Right ventricle myocardium inferior (tissue), 1 donor: ENCODE data around the gene DYNLT4. TPM values are rescaled to one million over a fixed set of nuclear protein-coding genes. Genes with fewer than 3 reads are reported as not detected.
"Not testable (repeated sequence)": the region's sequence is repeated elsewhere in the genome, so short reads cannot be mapped to it uniquely, and the experiment has no call there.

Source experiments
- ATAC-seq: fragments of 200-7000 bp; cut with Tn5 transposase; one replicate; pipeline ENCODE4 v1.9.1; 2020; ENCODE audit warnings: mild to moderate bottlenecking, moderate library complexity
- DNase-seq: peaks from one replicate; pipeline ENCODE4 v3.0.0; 2021; ENCODE audit errors: missing footprints
- intact Hi-C: fragments of 100-400 bp; cut with DNase I; formaldehyde crosslinking; loops from one replicate; pipeline ENCODE4 v1.11.0; 2022
- total RNA-seq: library from RNA; stranded (reverse); fragmentation: NEBNext Ultra II Directional; extraction: Animal tissue kit (Norgen Biotek cat#: 25700); gene quantifications from one replicate; pipeline ENCODE4 v1.2.1, GENCODE V29; 2021
- donor health status: DM: no; HTN: yes; CAD: no; lungs with severe emphysema.

Gene DYNLT4
- total RNA-seq, 1 donor from 2014 or later = 1.0 TPM

GRCh38 chr1:44830900-44831304 lies 23.8 kb upstream of the DYNLT4 start:
- no peak for ATAC-seq

DNA sequence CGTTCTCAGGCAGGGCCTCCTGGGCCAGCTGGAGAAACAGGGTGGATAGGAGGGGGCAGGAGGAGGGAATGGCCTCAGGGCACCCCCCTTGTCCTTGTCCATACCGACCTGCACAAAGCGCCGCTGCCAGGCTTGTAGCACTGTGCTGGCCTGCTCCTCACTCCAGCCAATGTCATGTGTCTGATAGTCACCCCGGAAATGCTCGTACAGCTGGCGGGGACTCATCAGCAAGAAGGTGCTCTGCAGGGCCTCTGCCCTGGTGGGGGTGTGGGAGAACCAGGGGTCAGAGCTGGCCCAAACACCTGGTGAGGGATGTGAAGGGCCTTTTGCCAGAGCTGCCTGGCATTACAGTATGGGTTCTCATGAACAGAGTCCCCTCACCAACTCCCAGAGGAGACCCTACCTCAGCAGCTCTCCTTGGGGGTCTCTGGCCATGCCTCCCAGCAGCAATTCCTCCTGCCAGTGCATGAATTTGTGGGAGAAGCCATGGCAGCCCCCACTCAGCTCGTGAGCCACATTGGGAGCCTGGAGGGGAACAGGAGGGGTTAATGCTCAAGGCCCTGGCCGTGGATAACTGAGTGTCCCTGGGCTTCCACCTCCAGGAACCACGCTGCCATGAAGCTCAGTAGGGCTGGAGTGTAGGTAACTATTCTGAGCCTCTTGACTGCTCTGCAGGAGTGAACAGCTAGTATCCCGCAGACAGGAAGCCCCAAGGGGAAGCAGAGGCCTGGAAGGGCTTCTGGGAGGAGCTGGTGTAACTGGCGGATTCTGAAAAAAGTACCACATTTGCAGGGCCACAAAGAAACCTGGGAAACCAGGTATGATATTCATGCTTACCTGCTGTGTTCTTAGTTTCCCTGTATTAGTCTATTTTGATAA lies 22.6 kb upstream of the DYNLT4 start:
- intact Hi-C loops = no loop called here
- DNase-seq = no peak
- no peak for ATAC-seq

More at GRCh38 chr1:44830900-44831304, 23.8 kb upstream of the DYNLT4 start:
- no peak for DNase-seq
- intact Hi-C loops = no loop called here

DNA sequence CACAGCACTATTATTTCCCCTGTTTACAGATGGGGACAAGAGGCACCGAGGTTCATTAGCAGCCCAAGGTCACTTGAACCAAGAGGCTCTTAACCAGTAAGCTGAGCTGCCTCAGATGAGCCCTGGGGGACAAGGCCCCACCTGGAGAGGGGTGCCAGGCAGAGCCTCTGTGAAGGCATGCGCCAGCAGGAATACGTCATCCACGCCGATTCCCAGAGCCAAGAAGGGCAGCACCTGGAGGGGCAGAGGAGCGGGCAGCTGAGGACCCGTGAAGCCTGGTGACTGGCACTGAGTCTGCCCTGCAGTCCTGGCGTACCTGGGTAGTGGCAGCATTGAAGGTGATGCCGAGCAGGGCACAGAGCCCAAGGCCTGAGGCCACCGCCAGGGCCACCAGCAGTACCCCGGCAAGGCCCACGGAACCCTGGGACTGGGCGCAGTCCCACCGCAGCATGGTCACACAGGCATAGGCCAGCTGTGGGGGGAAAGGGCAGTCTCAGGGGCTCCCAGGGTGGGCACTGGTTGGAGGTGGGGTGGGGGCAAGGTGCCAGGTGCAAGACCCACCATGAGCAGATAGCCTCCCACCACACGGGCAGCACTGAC lies 21.8 kb upstream of the DYNLT4 start:
- intact Hi-C loops = no loop called here
- no peak for ATAC-seq
- no peak for DNase-seq

DNA sequence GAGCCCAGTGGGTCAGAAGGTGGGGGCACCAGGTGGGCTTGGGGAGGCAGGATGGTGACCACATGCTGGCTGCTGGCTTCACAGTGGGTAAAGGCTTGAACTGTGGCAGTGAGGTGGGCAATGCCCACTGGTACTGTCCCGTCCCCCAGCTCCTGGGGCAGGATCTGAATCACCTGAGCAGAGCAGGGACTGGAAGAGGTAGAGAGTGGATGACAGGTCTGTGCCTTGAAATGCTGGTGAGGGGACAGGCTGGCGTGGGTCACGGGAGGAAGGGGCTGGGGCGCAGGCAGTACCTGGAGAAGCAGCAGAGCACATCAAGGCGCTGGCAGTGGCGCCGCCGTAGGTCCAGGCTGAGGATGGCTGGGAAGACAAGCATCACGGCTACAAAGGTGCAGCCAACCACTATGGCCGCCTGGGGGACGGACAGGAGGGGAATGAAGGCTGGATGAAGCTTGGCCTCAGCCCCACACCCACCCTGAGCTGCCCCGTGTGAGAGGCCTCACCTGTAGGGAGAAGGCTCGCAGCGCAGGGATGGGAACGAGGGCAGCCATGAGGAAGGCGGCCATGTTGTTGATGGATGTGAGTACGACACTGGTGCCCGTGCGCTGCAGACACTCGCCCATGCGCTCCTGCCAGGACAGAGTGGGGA lies 21.0 kb upstream of the DYNLT4 start:
- intact Hi-C loops = no loop called here
- ATAC-seq = no peak
- DNase-seq = no peak

DNA sequence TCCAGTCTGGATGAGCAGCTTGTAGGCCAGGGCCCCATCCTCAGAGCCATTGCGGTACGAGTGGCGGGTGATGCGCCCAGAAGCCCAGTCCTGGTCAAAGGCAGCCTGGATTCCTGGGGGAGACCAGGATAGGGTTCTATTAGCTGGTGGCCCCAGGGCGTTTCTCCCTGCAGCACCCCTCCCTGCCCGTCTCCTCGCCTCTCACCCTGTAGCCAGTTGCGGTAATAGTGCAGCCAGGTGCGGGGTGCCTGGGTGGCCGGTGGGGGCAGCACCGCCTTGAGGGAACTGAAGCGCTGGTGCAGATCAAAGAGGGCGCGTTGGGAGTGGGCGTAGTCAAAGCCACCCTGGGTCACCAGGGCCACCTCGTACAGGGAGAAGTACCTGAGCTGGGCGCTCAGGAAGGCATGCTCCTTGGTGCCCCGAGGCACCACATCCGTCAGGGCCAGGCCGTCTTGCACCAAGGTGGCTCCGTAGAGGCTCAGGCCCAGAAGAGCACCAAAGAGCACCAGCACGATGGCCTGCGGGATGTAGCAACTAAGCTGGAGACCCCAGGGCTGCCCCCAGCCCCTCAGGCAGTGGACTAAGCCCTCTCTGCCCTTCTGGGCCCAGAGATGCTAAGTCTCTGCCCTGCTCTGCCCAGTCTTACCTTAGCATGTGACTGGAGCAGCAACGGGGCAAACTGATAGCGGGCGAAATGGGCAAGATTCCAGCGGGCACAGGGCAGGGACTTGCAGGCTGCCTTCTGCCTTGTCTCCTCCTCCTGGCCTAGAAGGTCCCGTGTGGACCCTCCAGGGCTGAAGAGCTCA lies 20.2 kb upstream of the DYNLT4 start:
- no peak for ATAC-seq
- DNase-seq = no peak
- intact Hi-C loops = no loop called here

- intact Hi-C loops = no loop called here
- ATAC-seq (peak; percentile 88), DNase-seq (peak; percentile 85)
Observed at GRCh38 chr1:44826375-44827196, 19.4 kb upstream of the DYNLT4 start.

DNA sequence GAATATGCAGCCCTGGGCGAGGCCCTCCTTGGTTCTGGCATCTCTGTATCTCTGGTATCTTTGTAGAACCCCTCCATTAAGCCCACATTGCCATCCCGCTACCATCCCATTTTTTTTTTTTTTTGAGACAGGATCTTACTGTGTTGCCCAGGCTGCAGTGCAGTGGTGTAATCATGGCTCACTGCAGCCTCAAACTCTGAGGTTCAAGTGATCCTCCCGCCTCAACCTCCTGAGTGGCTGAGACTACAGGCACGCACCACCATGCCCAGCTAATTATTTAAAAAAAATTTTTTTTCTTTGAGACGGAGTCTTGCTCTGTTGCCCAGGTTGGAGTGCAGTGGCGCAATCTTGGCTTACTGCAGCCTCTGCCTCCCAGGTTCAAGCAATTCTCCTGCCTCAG lies 17.2 kb upstream of the DYNLT4 start:
- ATAC-seq, intact Hi-C loops, DNase-seq: not testable (repeated sequence)

DNA sequence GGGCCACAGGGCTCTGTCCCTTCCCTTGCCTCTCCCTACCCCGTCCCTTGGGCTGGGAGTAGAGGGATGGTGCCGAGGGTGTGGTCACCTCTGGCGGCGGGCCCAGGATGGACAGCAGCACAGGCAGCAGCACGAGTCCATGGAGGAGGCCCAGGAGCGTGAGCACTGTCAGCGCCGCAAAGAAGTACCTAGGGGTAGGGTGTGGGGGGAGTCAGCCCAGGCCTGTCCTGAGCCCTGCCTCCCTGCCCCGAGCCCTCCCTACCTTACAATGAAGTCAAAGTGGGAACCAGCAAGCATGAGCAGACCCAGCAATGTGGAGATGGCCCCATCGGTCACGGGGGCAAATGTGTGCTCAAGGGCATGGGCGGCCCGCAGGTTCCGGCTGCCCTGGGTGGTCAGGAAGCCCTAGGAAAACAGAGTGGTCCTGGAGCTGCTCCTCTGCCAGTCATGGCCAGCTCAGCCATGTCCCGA lies 15.9 kb upstream of the DYNLT4 start:
- DNase-seq (no peak), ATAC-seq (no peak)
- intact Hi-C loops = no loop called here

- intact Hi-C loops = no loop called here
- ATAC-seq (no peak), DNase-seq (no peak)
Observed at GRCh38 chr1:44822131-44822701, 15.1 kb upstream of the DYNLT4 start.

DNA sequence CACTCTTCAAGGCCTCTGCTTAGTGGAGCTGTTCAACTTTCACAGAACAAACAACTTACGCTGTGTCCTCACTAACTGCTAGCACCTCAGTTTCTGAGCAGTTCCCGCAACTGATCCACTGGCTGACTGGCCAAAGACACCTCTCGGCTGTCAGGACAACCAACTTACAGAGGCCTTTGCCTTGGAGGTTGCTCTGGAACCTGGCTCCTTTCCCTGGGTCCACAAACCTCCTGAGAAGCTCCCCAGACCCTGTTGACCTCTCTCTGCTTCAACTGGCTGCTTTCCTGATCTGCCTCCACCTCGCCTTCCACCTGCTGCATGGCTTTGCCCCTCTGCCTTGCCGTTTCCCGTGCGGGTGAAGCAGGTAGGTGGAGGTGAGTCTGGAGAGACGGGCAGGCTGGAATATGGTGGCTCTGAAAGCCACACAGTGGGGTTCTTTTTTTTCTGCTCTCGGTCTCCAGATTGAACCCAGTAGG lies 14.1 kb upstream of the DYNLT4 start:
- intact Hi-C loops = no loop called here
- ATAC-seq = no peak
- DNase-seq = no peak

- intact Hi-C loops = no loop called here
- ATAC-seq (peak; percentile 37), DNase-seq (no peak)
Observed at GRCh38 chr1:44820328-44821239, 13.4 kb upstream of the DYNLT4 start.

DNA sequence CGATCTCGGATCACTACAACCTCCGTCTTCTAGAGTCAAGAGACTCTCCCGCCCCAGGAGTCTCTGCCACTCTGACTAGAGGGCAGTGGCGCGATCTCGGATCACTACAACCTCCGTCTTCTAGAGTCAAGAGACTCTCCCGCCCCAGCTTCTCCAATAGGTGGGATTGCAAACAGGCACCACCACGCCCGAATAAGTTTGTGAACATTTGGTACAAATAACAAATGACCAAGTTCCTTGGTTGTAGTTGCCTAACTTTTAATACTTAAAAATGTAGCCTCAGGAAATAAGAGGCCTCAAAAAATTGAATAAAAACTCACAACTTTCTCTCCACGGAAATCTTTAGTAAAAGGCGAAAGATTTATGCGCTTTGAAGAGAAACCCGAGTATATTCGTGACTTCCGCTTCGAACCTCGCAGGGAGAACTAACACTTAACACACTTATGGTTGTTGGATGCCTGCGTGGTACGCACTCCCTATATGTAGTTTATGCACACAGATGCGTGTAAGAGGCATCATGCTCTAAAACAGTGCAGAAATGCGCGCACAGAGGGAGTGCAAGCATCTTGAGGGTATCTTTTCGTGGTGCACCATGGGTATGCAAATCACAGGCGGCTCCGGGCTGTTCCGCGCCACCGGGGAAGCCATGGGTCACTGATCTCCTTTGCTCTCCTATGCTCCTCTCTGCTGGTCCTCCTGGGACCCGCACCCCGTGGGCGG lies 12.6 kb upstream of the DYNLT4 start:
- DNase-seq (peak; percentile 89), ATAC-seq (peak; percentile 92)
- intact Hi-C loops = loop anchor here (2.0 kb wide), 1 partner anchor 19 kb away; the partner anchor contains the start of gene PLK3

GRCh38 chr1:44819196-44819607 lies 12.1 kb upstream of the DYNLT4 start:
- intact Hi-C loops = loop anchor here (2.0 kb wide), 1 partner anchor 18 kb away; the partner anchor contains the start of gene PLK3
- ATAC-seq = peak; percentile 18
- DNase-seq = no peak

DNA sequence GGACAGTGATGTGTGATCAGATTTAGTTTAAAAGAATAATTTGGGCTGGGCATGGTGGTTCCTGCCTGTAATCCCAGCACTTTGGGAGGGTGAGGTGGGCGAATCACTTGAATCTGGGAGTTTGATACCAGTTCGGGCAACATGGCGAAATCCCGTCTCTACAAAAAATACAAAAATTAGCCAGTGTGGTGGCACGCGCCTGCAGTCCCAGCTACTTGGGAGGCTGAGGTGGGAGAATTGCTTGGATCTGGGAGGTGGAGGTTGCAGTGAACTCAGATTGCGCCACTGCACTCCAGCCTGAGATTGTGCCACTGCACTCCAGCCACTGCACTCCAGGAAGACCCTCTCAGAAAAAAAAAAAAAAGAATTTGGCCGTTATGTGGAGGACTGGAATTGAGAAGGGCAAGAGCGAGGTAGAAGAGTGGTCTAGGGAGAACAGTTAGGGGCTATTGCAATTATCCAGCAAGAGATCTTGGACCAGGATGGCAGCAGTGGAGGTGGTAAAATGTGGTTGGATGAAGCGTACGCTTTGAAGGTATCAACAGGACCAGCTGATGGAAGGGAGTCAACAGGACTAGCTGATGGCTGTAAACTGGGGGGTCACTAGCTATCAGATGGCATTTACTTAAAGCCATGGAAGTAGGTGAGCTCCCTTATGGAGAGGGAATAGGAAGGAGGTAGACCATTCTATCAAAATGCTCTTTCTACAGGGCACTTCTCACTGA lies 10.8 kb upstream of the DYNLT4 start:
- intact Hi-C loops = loop anchor here (2.0 kb wide), 1 partner anchor 17 kb away; the partner anchor contains the start of gene PLK3
- no peak for DNase-seq
- no peak for ATAC-seq

GRCh38 chr1:44817307-44817706 lies 10.2 kb upstream of the DYNLT4 start:
- no peak for DNase-seq
- ATAC-seq = no peak
- intact Hi-C loops = no loop called here
